ENCODE measurements around the gene SPIRE2.
"Not testable (repeated sequence)": the region's sequence is repeated elsewhere in the genome, so short reads cannot be mapped to it uniquely, and the experiment has no call there.

Gene SPIRE2

GRCh38 chr16:89911375-89911774, 83.1 kb downstream of the SPIRE2 start:
- no peak for DNase-seq (ENCODE audit: low spot score)
- in situ Hi-C loops (cut with MboI; ENCODE audit: low sequenced_read_pairs, unreplicated experiment): no loop called here

GRCh38 chr16:89912143-89912542, 83.9 kb downstream of the SPIRE2 start:
- no peak for DNase-seq (ENCODE audit: low spot score)
- TF ChIP-seq CTCF (IDR thresholded peaks at IDR 0.05; ENCODE audit: borderline replicate concordance, control extremely low read depth, extremely low read depth, insufficient read depth, missing control alignments): no peak
- in situ Hi-C loops (cut with MboI; ENCODE audit: low sequenced_read_pairs, unreplicated experiment): no loop called here

More at GRCh38 chr16:89911375-89911774, 83.1 kb downstream of the SPIRE2 start:
- TF ChIP-seq CTCF (IDR thresholded peaks at IDR 0.05; ENCODE audit: borderline replicate concordance, control extremely low read depth, extremely low read depth, insufficient read depth, missing control alignments): no peak

GRCh38 chr16:89912627-89913026, 84.4 kb downstream of the SPIRE2 start:
- DNase-seq (ENCODE audit: low spot score): no peak
- no peak for TF ChIP-seq CTCF (IDR thresholded peaks at IDR 0.05; ENCODE audit: borderline replicate concordance, control extremely low read depth, extremely low read depth, insufficient read depth, missing control alignments)
- in situ Hi-C loops (cut with MboI; ENCODE audit: low sequenced_read_pairs, unreplicated experiment): no loop called here

- DNase-seq (ENCODE audit: low spot score): no peak
- in situ Hi-C loops (cut with MboI; ENCODE audit: low sequenced_read_pairs, unreplicated experiment): no loop called here
- TF ChIP-seq CTCF (IDR thresholded peaks at IDR 0.05; ENCODE audit: borderline replicate concordance, control extremely low read depth, extremely low read depth, insufficient read depth, missing control alignments): no peak
These were observed 85.4 kb downstream of the SPIRE2 start for GRCh38 chr16:89913408-89914387.

- DNase-seq (ENCODE audit: low spot score); in situ Hi-C loops (cut with MboI; ENCODE audit: low sequenced_read_pairs, unreplicated experiment): not testable (repeated sequence)
These were observed 86.5 kb downstream of the SPIRE2 start for GRCh38 chr16:89914642-89915285.

GRCh38 chr16:89915303-89916232, 87.3 kb downstream of the SPIRE2 start:
- no peak for TF ChIP-seq CTCF (IDR thresholded peaks at IDR 0.05; ENCODE audit: borderline replicate concordance, control extremely low read depth, extremely low read depth, insufficient read depth, missing control alignments)
- in situ Hi-C loops (cut with MboI; ENCODE audit: low sequenced_read_pairs, unreplicated experiment): no loop called here
- DNase-seq (ENCODE audit: low spot score): no peak

All from GM13976 (cell line).